Activated B cell treated with CpG ODN at 0.5 μM for 24 hours (primary cell): ENCODE measurements around the gene KCNJ16. TPM values are rescaled to one million over a fixed set of nuclear protein-coding genes. Genes with fewer than 3 reads are reported as not detected.

Experiments
- ATAC-seq: fragments of 200-7000 bp; cut with Tn5 transposase; one replicate; pipeline ENCODE4 v1.10.0; 2021; ENCODE audit warnings: low read depth, mild to moderate bottlenecking, moderate library complexity
- CTCF ChIA-PET: fragments of 350-600 bp; sonication (Branson Sonifier 250); formaldehyde crosslinking; loops from one replicate; lab custom pipeline; 2021; ENCODE audit warnings: antibody characterized with exemption; lab: Charles Lee
- POLR2A ChIA-PET: fragments of 350-600 bp; sonication (Branson Sonifier 250); formaldehyde crosslinking; loops from one replicate; lab custom pipeline; 2021; ENCODE audit warnings: antibody characterized with exemption; lab: Charles Lee
- DNase-seq: peaks from one replicate; pipeline ENCODE4 v3.0.0; 2022
- H3K27ac Mint-ChIP-seq: one replicate; pipeline ENCODE4 v1.8.0; 2020; ENCODE audit warnings: mixed read lengths
- H3K27me3 Mint-ChIP-seq: one replicate; pipeline ENCODE4 v1.8.0; 2021; ENCODE audit warnings: mixed read lengths
- H3K36me3 Mint-ChIP-seq: one replicate; pipeline ENCODE4 v1.8.0; 2021; ENCODE audit warnings: low read depth, mixed read lengths
- H3K4me1 Mint-ChIP-seq: one replicate; pipeline ENCODE4 v1.8.0; 2021; ENCODE audit warnings: mixed read lengths
- H3K4me3 Mint-ChIP-seq: one replicate; pipeline ENCODE4 v1.8.0; 2020; ENCODE audit warnings: mild to moderate bottlenecking, mixed read lengths
- H3K9me3 Mint-ChIP-seq: one replicate; pipeline ENCODE4 v1.8.0; 2020; ENCODE audit warnings: mixed read lengths
- CTCF ChIP-seq: fragments of 200-600 bp; IDR thresholded peaks from one replicate; pipeline ENCODE4 v1.8.0; 2022; ENCODE audit warnings: antibody characterized with exemption, mild to moderate bottlenecking
- intact Hi-C: fragments of 100-400 bp; cut with micrococcal nuclease; formaldehyde crosslinking; loops from one replicate; pipeline ENCODE4 v1.15.1; 2024
- total RNA-seq: library from RNA; stranded (reverse); gene quantifications from 2 replicates; pipeline ENCODE4 v1.2.3, GENCODE V29; 2022

The KCNJ16 gene
- total RNA-seq, 1 donor from 2014 or later = not detected

DNA sequence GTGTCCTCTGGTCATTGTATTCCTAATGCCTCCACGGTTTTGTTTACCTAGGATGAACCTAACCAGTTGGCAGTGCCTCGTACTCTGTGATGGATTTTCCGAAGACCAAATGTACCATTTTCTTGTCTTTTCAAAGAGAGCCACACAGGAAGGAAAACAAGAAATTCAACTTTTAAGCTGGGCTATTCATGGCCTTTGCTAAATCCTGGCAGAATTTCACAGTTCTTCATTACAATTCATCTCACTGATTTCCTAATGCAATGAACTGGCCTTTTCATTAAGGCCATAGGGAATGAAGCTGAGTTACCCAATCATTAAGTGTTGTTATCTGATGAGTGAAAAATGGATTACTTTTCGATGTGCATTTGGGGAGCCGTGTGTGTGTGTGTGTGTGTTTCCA, 7.9 kb upstream of the KCNJ16 start:
- CTCF ChIA-PET = no interaction called here
- ATAC-seq = no peak
- intact Hi-C loops = no loop called here
- DNase-seq = no peak
- H3K9me3 Mint-ChIP-seq = no peaks in the 10 kb centered on the region
- H3K27me3 Mint-ChIP-seq = no peaks in the 10 kb centered on the region
- H3K27ac Mint-ChIP-seq = no peak overlapping the region
- no peaks in the 10 kb centered on the region for H3K4me1 Mint-ChIP-seq
- no peaks in the 10 kb centered on the region for H3K36me3 Mint-ChIP-seq
- POLR2A ChIA-PET = no interaction called here
- no peak overlapping the region for H3K4me3 Mint-ChIP-seq
- no peak for TF ChIP-seq CTCF

DNA sequence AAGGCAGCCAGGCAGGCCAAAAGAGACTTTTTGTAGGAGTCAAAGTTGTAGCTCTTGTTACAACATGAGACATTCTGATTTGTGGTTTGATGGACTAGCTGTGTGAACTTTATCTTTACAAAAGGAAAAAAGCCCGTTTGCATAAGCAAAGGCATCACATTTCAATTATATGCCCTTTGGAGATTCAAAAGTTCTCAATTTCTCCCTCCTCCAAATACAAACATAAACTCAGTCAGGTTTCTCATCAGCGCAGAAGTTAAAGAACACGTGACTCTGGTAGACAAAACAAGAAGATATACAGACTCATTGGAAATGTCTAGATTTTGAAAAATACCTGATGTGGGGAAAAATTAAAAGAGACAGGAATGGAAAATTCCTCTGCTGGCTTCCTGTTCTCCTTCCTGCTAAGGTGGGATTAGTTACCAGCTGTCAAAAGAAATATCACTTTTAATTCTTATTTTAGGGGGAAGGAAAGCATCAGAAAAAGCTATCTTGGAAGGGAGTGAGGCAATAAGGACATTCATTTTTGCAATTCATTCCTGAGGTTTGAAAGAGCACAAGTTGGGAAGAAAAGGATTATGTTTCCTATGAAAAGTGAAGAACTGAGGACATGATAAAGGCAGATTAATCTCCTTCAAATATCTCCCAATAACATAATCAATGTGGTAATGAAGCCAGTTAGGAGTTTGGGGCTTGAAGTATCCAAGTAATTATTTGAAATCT, 4.6 kb upstream of the KCNJ16 start:
- POLR2A ChIA-PET = no interaction called here

GRCh38 chr17:70071127-70071526, 3.9 kb upstream of the KCNJ16 start:
- H3K9me3 Mint-ChIP-seq = no peaks in the 10 kb centered on the region
- intact Hi-C loops = no loop called here
- ATAC-seq (no peak), DNase-seq (no peak)
- no peak for TF ChIP-seq CTCF
- H3K27ac Mint-ChIP-seq = no peak overlapping the region
- no peaks in the 10 kb centered on the region for H3K4me1 Mint-ChIP-seq
- H3K4me3 Mint-ChIP-seq = no peak overlapping the region
- ChIA-PET CTCF (no interaction called here), POLR2A (no interaction called here)
- H3K36me3 Mint-ChIP-seq = no peaks in the 10 kb centered on the region
- peaks cover 2% of the 10 kb centered on the region for H3K27me3 Mint-ChIP-seq

More for the DNA sequence above, 4.6 kb upstream of the KCNJ16 start:
- Mint-ChIP-seq H3K9me3 (no peaks in the 10 kb centered on the region), H3K27ac (no peak overlapping the region), H3K4me1 (no peaks in the 10 kb centered on the region), H3K36me3 (no peaks in the 10 kb centered on the region), H3K4me3 (no peak overlapping the region), H3K27me3 (peaks cover 2% of the 10 kb centered on the region)
- DNase-seq (no peak), ATAC-seq (no peak)
- CTCF ChIA-PET = no interaction called here
- no peak for TF ChIP-seq CTCF
- intact Hi-C loops = no loop called here

DNA sequence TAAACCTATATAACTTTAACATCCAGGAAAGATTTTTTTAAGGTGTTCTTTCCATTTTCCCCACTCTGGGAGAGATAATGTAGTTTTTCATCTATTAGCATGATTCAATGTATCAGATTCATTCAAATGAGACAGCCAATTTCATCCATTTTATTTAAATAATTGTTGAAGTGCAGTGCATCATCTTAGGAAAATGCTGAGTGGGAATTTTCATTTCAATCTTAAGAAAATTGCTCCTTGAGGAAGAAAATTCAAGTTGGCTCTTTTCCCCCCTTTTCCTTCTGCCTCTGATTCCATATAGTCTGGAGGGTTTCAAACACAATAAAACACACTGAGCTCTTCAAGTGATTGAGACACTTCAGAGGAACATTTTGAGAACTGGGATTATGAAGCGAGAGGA, 3.4 kb upstream of the KCNJ16 start:
- Mint-ChIP-seq H3K4me3 (no peak overlapping the region), H3K27me3 (peaks cover 2% of the 10 kb centered on the region), H3K27ac (no peak overlapping the region), H3K36me3 (no peaks in the 10 kb centered on the region), H3K4me1 (no peaks in the 10 kb centered on the region), H3K9me3 (no peaks in the 10 kb centered on the region)
- POLR2A ChIA-PET = no interaction called here
- intact Hi-C loops = no loop called here
- no peak for ATAC-seq
- CTCF ChIA-PET = no interaction called here
- TF ChIP-seq CTCF = no peak
- no peak for DNase-seq

DNA sequence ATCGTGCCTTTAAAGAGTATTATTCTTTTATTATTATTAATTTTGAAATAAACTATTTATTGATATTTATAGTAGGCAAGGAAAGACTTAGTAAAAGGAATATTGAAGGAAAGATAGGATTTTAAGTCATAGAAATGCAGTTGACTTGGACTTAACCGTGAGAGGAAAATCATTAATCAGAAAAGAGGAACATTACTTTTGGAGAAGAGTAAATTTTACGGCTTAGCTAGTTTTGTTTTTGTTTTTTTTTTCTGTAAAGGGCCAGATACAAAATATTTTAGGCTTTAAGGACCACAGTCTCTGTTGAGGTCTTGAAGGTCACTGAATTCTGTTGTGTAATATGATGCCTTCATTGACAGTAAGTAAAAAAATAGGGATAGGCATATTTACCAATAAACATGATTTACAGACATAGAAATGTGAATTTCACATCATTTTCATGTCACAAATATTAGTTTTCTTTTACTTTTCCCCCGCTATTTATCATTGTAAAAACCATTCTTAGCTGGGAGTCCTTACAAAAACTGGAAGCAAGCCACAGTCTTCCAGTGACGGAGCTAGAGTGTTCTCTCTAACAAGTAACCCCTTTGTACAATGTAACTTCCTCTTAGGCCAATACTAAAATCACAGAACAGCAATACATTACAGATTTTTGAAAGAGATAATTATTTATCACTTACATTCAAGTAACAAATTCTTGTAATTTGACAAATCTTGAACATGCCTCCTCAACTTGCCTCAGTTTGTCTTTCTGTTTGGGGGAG, 2.3 kb upstream of the KCNJ16 start:
- peaks cover 2% of the 10 kb centered on the region for H3K27me3 Mint-ChIP-seq
- no peak for ATAC-seq

More for the DNA sequence above, 2.3 kb upstream of the KCNJ16 start:
- DNase-seq = no peak
- Mint-ChIP-seq H3K4me3 (no peak overlapping the region), H3K4me1 (no peaks in the 10 kb centered on the region), H3K27ac (no peak overlapping the region), H3K36me3 (no peaks in the 10 kb centered on the region), H3K9me3 (no peaks in the 10 kb centered on the region)
- no peak for TF ChIP-seq CTCF
- intact Hi-C loops = no loop called here
- ChIA-PET POLR2A (no interaction called here), CTCF (no interaction called here)
